Ovary (tissue), 9 donors: ENCODE measurements around the gene ADGRA3. TPM values are rescaled to one million over a fixed set of nuclear protein-coding genes. Genes with fewer than 3 reads are reported as not detected.
"Not testable (repeated sequence)": the region's sequence is repeated elsewhere in the genome, so short reads cannot be mapped to it uniquely, and the experiment has no call there.

Source experiments
- DNase-seq, 5 donors: peaks; one replicate each; pipeline ENCODE4 v3.0.0-alpha.2; 2019 to 2020
- H3K27ac ChIP-seq, 2 donors: fragments of 200-600 bp; one replicate each; pipeline versions ENCODE4 v1.5.1 to v1.8.0; 2019 to 2022
- H3K27me3 ChIP-seq: fragments of 200-600 bp; one replicate; pipeline ENCODE4 v1.8.0; 2022
- H3K36me3 ChIP-seq: fragments of 200-600 bp; sonication (generic); one replicate; pipeline ENCODE4 v1.5.1; 2019
- H3K4me1 ChIP-seq: one replicate; pipeline ENCODE4 v1.8.1; 2013; ENCODE audit warnings: mild to moderate bottlenecking, moderate library complexity; ENCODE audit not compliant: insufficient read depth
- H3K4me3 ChIP-seq: fragments of 200-600 bp; sonication (generic); one replicate; pipeline ENCODE4 v1.5.1; 2017
- H3K9me3 ChIP-seq, 2 donors: fragments of 200-600 bp in 1 of 2; sonication (generic) in 1 of 2; one replicate each; pipeline versions ENCODE4 v1.5.1 to v1.8.1; 2013 to 2019; ENCODE audit warnings: mild to moderate bottlenecking in 1 of 2, moderate library complexity in 1 of 2
- EP300 ChIP-seq: sonication (generic); formaldehyde crosslinking; IDR thresholded peaks from one replicate; pipeline ENCODE4 v1.6.1; 2017; ENCODE audit warnings: antibody characterized with exemption
- POLR2A ChIP-seq: fragments of 450-650 bp; IDR thresholded peaks from one replicate; pipeline ENCODE4 v1.6.1; 2017; ENCODE audit warnings: antibody characterized with exemption, mild to moderate bottlenecking, moderate library complexity
- WGBS, 3 donors: extraction: QIAGEN DNeasy Blood & Tissue Kit in 1 of 3; methylation state at CpG; one replicate each; pipeline versions ENCODE4 v1.1.5 to v1.1.7; 2013 to 2017; 5-methylcytosine and 5-hydroxymethylcytosine counted together
- intact Hi-C, 4 donors: fragments of 100-400 bp; cut with DNase I; formaldehyde crosslinking; loops; one replicate each; pipeline versions ENCODE4 v1.11.0 to v1.15.1; 2022 to 2023
- polyA plus RNA-seq, 2 donors: library from polyadenylated mRNA; stranded (reverse); fragments of 200-250 nt in 1 of 2; fragments of 350-450 nt in 1 of 2; fragmentation: Illumina TruSeq in 1 of 2; extraction: RNeasy Lipid Tissue Mini Kit (QIAGEN cat#74804) in 1 of 2; gene quantifications; one replicate each; pipeline ENCODE4 v1.2.3, GENCODE V29; 2013 to 2014
- total RNA-seq, 7 donors: library from RNA; depleted of rRNA in 2 of 7; stranded (reverse); fragments of >200 nt in 2 of 7; fragmentation: NEBNext Ultra II Directional in 3 of 7; extraction: Animal tissue kit (Norgen Biotek cat#: 25700) in 3 of 7; gene quantifications; one replicate each; pipeline versions ENCODE4 v1.1.0 to v1.2.4, GENCODE V29; 2016 to 2023
- TF ChIP-seq, protein P1 (sequence below), 3 donors: fragments of 450-650 bp in 2 of 3; fragments of 200-600 bp in 1 of 3; IDR thresholded peaks; one replicate each; pipeline versions ENCODE4 v1.5.1 to v1.8.0; 2016 to 2022; ENCODE audit warnings: antibody characterized with exemption in 3 of 3, mild to moderate bottlenecking in 1 of 3
- donor health status: DM: no; HTN: no; CAD: no; lungs with moderate emphysema.
- donor health status: DM: no; HTN: no; CAD: no.
- donor health status: Bipolar disorder and iron deficiency.
- donor health status: DM: yes; HTN: yes; CAD: no.
- donor health status: DM: no; HTN: no; CAD: no.
- donor health status: DM: yes; HTN: yes; CAD: no.

The ADGRA3 gene
- total and polyA plus RNA-seq, 9 donors = 13.1 to 58.1 (median 24.3) TPM

- TF ChIP-seq, protein P1, sequence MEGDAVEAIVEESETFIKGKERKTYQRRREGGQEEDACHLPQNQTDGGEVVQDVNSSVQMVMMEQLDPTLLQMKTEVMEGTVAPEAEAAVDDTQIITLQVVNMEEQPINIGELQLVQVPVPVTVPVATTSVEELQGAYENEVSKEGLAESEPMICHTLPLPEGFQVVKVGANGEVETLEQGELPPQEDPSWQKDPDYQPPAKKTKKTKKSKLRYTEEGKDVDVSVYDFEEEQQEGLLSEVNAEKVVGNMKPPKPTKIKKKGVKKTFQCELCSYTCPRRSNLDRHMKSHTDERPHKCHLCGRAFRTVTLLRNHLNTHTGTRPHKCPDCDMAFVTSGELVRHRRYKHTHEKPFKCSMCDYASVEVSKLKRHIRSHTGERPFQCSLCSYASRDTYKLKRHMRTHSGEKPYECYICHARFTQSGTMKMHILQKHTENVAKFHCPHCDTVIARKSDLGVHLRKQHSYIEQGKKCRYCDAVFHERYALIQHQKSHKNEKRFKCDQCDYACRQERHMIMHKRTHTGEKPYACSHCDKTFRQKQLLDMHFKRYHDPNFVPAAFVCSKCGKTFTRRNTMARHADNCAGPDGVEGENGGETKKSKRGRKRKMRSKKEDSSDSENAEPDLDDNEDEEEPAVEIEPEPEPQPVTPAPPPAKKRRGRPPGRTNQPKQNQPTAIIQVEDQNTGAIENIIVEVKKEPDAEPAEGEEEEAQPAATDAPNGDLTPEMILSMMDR (IDR thresholded peaks at IDR 0.05) = no peak
- no peak for TF ChIP-seq EP300
- no peak for TF ChIP-seq POLR2A
- H3K4me3 ChIP-seq = no peak overlapping the region
- H3K27me3 ChIP-seq = no peaks in the 10 kb centered on the region
- intact Hi-C loops = no loop called here
- peaks cover 4% of the 10 kb centered on the region for H3K4me1 ChIP-seq
- H3K27ac ChIP-seq = no peak overlapping the region
- DNase-seq = no peak
- H3K9me3 ChIP-seq = no peaks in the 10 kb centered on the region
- H3K36me3 ChIP-seq = no peaks in the 10 kb centered on the region
- WGBS, 3 donors = 81 to 89% (median 88%) methylated on average over 6 of the region's 6 CpGs
Measured at GRCh38 chr4:22477813-22478182, 38.1 kb downstream of the ADGRA3 start.

DNA sequence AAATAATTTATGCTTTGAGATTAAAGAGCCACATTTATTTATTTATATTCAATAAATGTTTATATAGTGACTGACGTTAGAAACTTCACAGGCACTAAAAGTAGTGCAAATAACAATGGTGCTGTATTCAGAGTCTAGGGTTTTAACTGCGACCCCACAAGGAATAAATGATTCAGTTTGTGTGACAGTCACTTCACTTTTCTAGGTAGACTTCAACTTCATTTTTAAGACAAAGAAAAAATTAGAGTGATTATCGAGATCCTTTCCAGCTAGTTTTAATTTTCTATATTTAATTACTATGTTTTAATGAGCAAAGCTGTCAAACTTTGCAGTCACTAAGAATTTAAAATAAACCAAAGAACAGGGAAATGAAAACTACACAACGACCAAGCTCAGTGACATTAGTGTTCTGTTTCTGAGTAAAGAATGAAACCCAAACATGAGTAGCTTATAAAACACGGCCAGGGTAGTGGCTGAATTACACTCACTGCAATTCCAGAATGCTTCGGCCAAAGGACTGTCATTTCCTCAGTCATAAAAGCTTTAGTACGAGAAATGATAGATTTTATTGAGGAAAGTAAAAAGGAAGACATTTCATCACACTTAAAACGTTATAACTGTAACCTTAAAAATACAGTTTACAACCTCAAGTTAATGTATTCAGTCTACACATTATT is 38.6 kb downstream of the ADGRA3 start:
- no peaks in the 10 kb centered on the region for H3K36me3 ChIP-seq
- H3K27me3 ChIP-seq = no peaks in the 10 kb centered on the region
- intact Hi-C loops = no loop called here
- no peaks in the 10 kb centered on the region for H3K9me3 ChIP-seq
- DNase-seq = no peak
- 77 to 78% (median 77%) methylated on average over 8 of the region's 8 CpGs for WGBS, 3 donors
- no peak overlapping the region for H3K27ac ChIP-seq
- H3K4me3 ChIP-seq = no peak overlapping the region
- H3K4me1 ChIP-seq = peaks cover 4% of the 10 kb centered on the region
- TF ChIP-seq, protein P1 (IDR thresholded peaks at IDR 0.05) = no peak
- TF ChIP-seq POLR2A = no peak
- TF ChIP-seq EP300 = no peak

- intact Hi-C loops = no loop called here
- WGBS, 3 donors = 82 to 93% (median 85%) methylated on average over 7 of the region's 7 CpGs
Measured at GRCh38 chr4:22476011-22476410, 39.9 kb downstream of the ADGRA3 start.

GRCh38 chr4:22475311-22475646 is 40.6 kb downstream of the ADGRA3 start:
- 90 to 97% (median 93%) methylated on average over 16 of the region's 16 CpGs for WGBS, 3 donors
- H3K4me1 ChIP-seq, H3K4me3 ChIP-seq, H3K36me3 ChIP-seq, DNase-seq, intact Hi-C loops, H3K27me3 ChIP-seq, H3K9me3 ChIP-seq, H3K27ac ChIP-seq: not testable (repeated sequence)

More at GRCh38 chr4:22476011-22476410, 39.9 kb downstream of the ADGRA3 start:
- no peaks in the 10 kb centered on the region for H3K27me3 ChIP-seq
- DNase-seq = no peak
- no peak overlapping the region for H3K27ac ChIP-seq
- H3K36me3 ChIP-seq = no peaks in the 10 kb centered on the region
- H3K4me3 ChIP-seq = no peak overlapping the region
- TF ChIP-seq EP300 = no peak
- TF ChIP-seq, protein P1 (IDR thresholded peaks at IDR 0.05) = no peak
- no peak for TF ChIP-seq POLR2A
- H3K4me1 ChIP-seq = peaks cover 4% of the 10 kb centered on the region
- H3K9me3 ChIP-seq = no peaks in the 10 kb centered on the region

DNA sequence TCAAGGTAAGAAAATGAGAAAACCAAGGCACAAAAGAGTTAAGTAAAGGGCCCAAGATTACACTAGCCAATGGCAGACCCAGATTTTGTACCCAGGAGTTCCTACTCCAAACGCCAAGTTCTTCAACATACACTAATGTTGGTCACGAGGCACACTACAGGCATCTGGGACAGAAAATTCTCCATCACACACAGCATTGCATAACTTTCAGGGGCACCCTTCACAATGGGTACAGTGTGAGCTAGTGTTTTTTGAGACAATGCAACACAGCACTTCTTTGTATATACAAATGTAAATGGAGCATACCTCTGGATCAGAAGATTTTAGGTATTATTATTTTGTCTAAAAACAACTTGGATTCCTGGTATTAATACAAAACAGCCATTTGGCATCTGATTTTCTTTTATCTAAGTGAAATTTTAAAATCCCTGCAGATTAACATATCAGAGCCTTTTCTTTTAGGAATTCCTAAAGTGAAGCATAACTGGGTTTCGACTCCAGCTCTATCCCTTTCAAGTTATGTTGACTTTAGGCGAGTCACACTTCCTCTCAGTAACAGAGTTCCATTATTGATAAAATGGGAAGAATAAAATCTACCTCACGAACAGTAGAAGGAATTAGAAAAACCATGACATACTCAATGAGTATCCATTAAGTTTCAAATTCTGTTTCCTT is 41.1 kb downstream of the ADGRA3 start:
- peaks cover 2% of the 10 kb centered on the region for H3K4me1 ChIP-seq
- H3K9me3 ChIP-seq = no peaks in the 10 kb centered on the region
- TF ChIP-seq POLR2A = no peak
- no peak for TF ChIP-seq EP300
- TF ChIP-seq, protein P1 (IDR thresholded peaks at IDR 0.05) = no peak
- no peak for DNase-seq
- no peaks in the 10 kb centered on the region for H3K36me3 ChIP-seq
- intact Hi-C loops = no loop called here
- H3K27ac ChIP-seq = no peak overlapping the region
- 85 to 89% (median 87%) methylated on average over 5 of the region's 5 CpGs for WGBS, 3 donors
- H3K4me3 ChIP-seq = no peak overlapping the region
- no peaks in the 10 kb centered on the region for H3K27me3 ChIP-seq
